ENCODE data around the gene PPP1R9B.

The PPP1R9B gene

GRCh38 chr17:50093246-50093645, 57.2 kb downstream of the PPP1R9B start:
- Histone ChIP-seq H3K79me2 (ENCODE audit: control insufficient read depth, insufficient read depth, low read length, unreplicated experiment) (no peaks in the 10 kb centered on the region), H3K27me3 (ENCODE audit: insufficient read depth, low read length) (no peaks in the 10 kb centered on the region), H2AFZ (ENCODE audit: low read length, unreplicated experiment) (no peak overlapping the region), H3K4me1 (ENCODE audit: control insufficient read depth, insufficient read depth, low read length, unreplicated experiment) (peaks cover 9% of the 10 kb centered on the region), H3K36me3 (ENCODE audit: insufficient read depth, low read length) (peaks cover 8% of the 10 kb centered on the region; the same call in 1 of the 2 replicates), H3K27ac (ENCODE audit: low read depth, low read length) (no peak overlapping the region), H3K4me3 (ENCODE audit: low read depth, low read length) (no peak overlapping the region)

DNA sequence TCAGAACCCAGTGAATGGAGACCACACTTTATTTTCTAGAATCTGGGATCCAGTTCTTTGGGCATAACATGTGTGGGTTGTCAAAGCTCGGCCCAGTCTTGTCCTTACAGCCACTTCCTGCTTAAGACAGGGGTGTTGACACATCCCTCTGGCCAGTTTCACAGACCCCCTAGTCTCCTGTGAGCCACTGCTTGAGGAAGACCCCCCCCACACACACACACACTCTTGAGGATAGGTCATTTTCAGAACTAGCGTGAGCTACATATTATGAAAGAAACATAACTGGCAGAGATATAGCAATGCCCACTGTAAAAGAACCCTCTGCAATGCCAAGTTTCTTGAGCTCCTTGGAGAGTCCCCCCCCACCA, 58.6 kb downstream of the PPP1R9B start:
- Histone ChIP-seq H3K27ac (ENCODE audit: low read depth, low read length) (0 out of 2 replicates have a peak overlapping the region, but pooled peaks have one; percentile 1), H3K4me3 (ENCODE audit: low read depth, low read length) (no peak overlapping the region), H3K79me2 (ENCODE audit: control insufficient read depth, insufficient read depth, low read length, unreplicated experiment) (no peaks in the 10 kb centered on the region), H2AFZ (ENCODE audit: low read length, unreplicated experiment) (no peak overlapping the region), H3K36me3 (ENCODE audit: insufficient read depth, low read length) (peaks cover 18% of the 10 kb centered on the region; the same call in 1 of the 2 replicates), H3K27me3 (ENCODE audit: insufficient read depth, low read length) (no peaks in the 10 kb centered on the region), H3K4me1 (ENCODE audit: control insufficient read depth, insufficient read depth, low read length, unreplicated experiment) (peaks cover 9% of the 10 kb centered on the region)

GRCh38 chr17:50090971-50091917, 59.2 kb downstream of the PPP1R9B start:
- peaks cover 9% of the 10 kb centered on the region for H3K4me1 ChIP-seq (ENCODE audit: control insufficient read depth, insufficient read depth, low read length, unreplicated experiment)
- no peaks in the 10 kb centered on the region for H3K79me2 ChIP-seq (ENCODE audit: control insufficient read depth, insufficient read depth, low read length, unreplicated experiment)
- no peak overlapping the region for H3K4me3 ChIP-seq (ENCODE audit: low read depth, low read length)
- 0 out of 2 replicates have a peak overlapping the region, but pooled peaks have one; percentile 1 for H3K27ac ChIP-seq (ENCODE audit: low read depth, low read length)
- H3K36me3 ChIP-seq (ENCODE audit: insufficient read depth, low read length) = peaks cover 18% of the 10 kb centered on the region; the same call in 1 of the 2 replicates
- H2AFZ ChIP-seq (ENCODE audit: low read length, unreplicated experiment) = no peak overlapping the region
- no peaks in the 10 kb centered on the region for H3K27me3 ChIP-seq (ENCODE audit: insufficient read depth, low read length)

- Histone ChIP-seq H3K36me3 (ENCODE audit: insufficient read depth, low read length) (peaks cover 18% of the 10 kb centered on the region; the same call in 1 of the 2 replicates), H3K4me1 (ENCODE audit: control insufficient read depth, insufficient read depth, low read length, unreplicated experiment) (peaks cover 5% of the 10 kb centered on the region), H3K4me3 (ENCODE audit: low read depth, low read length) (no peak overlapping the region), H3K27ac (ENCODE audit: low read depth, low read length) (no peak overlapping the region), H2AFZ (ENCODE audit: low read length, unreplicated experiment) (no peak overlapping the region), H3K79me2 (ENCODE audit: control insufficient read depth, insufficient read depth, low read length, unreplicated experiment) (no peaks in the 10 kb centered on the region), H3K27me3 (ENCODE audit: insufficient read depth, low read length) (no peaks in the 10 kb centered on the region)
These were observed 60.4 kb downstream of the PPP1R9B start for GRCh38 chr17:50090071-50090470.

DNA sequence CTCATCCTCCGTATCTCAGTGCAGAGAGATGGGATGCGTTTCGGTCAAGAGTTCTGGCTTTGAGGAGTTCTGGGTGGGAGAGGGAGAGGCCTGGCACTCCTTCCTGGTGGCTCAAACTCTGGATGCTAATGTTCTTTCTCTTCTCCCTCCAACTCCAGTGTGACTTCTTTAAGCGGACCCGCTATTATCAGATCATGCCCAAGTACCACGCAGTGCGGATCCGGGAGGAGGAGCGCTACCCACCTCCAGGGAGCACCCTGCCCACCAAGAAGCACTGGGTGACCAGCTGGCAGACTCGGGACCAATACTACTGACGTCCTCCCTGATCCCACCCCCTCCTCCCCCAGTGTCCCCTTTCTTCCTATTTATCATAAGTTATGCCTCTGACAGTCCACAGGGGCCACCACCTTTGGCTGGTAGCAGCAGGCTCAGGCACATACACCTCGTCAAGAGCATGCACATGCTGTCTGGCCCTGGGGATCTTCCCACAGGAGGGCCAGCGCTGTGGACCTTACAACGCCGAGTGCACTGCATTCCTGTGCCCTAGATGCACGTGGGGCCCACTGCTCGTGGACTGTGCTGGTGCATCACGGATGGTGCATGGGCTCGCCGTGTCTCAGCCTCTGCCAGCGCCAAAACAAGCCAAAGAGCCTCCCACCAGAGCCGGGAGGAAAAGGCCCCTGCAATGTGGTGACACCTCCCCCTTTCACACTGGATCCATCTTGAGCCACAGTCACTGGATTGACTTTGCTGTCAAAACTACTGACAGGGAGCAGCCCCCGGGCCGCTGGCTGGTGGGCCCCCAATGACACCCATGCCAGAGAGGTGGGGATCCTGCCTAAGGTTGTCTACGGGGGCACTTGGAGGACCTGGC, 61.3 kb downstream of the PPP1R9B start:
- Histone ChIP-seq H3K4me3 (ENCODE audit: low read depth, low read length) (no peak overlapping the region), H3K4me1 (ENCODE audit: control insufficient read depth, insufficient read depth, low read length, unreplicated experiment) (no peaks in the 10 kb centered on the region), H3K27me3 (ENCODE audit: insufficient read depth, low read length) (no peaks in the 10 kb centered on the region), H2AFZ (ENCODE audit: low read length, unreplicated experiment) (no peak overlapping the region), H3K79me2 (ENCODE audit: control insufficient read depth, insufficient read depth, low read length, unreplicated experiment) (no peaks in the 10 kb centered on the region), H3K36me3 (ENCODE audit: insufficient read depth, low read length) (peaks cover 18% of the 10 kb centered on the region), H3K27ac (ENCODE audit: low read depth, low read length) (no peak overlapping the region)

DNA sequence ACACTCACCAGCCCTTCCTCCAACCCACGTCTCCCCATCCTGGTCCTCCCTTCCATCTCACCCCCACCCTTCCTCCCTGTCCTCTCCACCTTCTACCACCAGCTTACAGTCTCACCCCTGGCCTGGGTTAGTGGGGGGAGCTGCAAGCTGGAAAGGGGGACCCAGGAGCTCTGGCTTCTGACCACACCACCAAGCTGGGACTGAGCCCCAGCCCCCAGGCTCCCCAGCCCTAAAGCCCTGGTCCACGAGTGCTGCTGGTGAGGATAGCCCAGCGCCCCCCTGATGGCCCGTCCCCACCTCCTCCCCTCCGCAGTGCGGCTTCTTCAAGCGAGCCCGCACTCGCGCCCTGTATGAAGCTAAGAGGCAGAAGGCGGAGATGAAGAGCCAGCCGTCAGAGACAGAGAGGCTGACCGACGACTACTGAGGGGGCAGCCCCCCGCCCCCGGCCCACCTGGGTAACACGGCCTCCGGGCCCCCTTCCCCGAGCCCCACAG, 62.5 kb downstream of the PPP1R9B start:
- Histone ChIP-seq H3K79me2 (ENCODE audit: control insufficient read depth, insufficient read depth, low read length, unreplicated experiment) (no peaks in the 10 kb centered on the region), H2AFZ (ENCODE audit: low read length, unreplicated experiment) (no peak overlapping the region), H3K27me3 (ENCODE audit: insufficient read depth, low read length) (no peaks in the 10 kb centered on the region), H3K4me1 (ENCODE audit: control insufficient read depth, insufficient read depth, low read length, unreplicated experiment) (no peaks in the 10 kb centered on the region), H3K4me3 (ENCODE audit: low read depth, low read length) (no peak overlapping the region), H3K27ac (ENCODE audit: low read depth, low read length) (no peak overlapping the region), H3K36me3 (ENCODE audit: insufficient read depth, low read length) (peaks cover 21% of the 10 kb centered on the region)

DNA sequence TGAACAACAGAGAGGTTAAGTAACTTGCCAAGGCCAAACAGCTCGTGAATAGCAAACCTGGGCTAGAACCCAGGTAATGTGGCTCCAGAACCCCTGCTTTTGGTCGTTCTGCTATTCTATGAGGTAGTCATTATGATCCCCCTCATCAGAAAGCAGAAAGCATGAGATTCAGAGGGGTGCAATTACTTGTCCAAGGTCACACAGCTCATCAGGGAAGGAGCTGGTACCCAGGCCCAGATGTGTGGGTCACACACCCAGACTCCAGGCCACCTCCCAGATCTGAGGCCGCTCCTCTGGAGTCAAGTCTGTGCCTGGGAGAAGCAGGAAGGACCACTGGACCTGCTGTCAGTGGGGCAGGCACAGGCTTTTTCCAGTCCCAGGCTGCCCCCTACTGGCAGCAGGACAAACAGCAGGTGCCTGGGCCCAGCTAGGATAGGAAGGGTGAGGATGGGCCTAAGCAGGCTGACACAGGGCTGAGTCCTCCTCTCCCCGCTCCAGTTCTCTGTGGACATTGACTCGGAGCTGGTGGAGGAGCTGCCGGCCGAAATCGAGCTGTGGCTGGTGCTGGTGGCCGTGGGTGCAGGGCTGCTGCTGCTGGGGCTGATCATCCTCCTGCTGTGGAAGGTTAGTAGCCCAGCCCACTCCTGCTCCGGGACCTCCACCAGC, 63.1 kb downstream of the PPP1R9B start:
- H3K27ac ChIP-seq (ENCODE audit: low read depth, low read length) = no peak overlapping the region
- H2AFZ ChIP-seq (ENCODE audit: low read length, unreplicated experiment) = no peak overlapping the region
- peaks cover 27% of the 10 kb centered on the region for H3K36me3 ChIP-seq (ENCODE audit: insufficient read depth, low read length)
- no peaks in the 10 kb centered on the region for H3K4me1 ChIP-seq (ENCODE audit: control insufficient read depth, insufficient read depth, low read length, unreplicated experiment)
- H3K4me3 ChIP-seq (ENCODE audit: low read depth, low read length) = no peak overlapping the region
- H3K27me3 ChIP-seq (ENCODE audit: insufficient read depth, low read length) = no peaks in the 10 kb centered on the region
- H3K79me2 ChIP-seq (ENCODE audit: control insufficient read depth, insufficient read depth, low read length, unreplicated experiment) = no peaks in the 10 kb centered on the region

All from ACC112 (cell line).